ENCODE results near the gene DEPDC5.
"Not testable (repeated sequence)": the region's sequence is repeated elsewhere in the genome, so short reads cannot be mapped to it uniquely, and the experiment has no call there.

GRCh38 chr22:31758860-31759259, 5.0 kb downstream of the DEPDC5 start:
- not testable (repeated sequence) for TF ChIP-seq POLR2AphosphoS5 (IDR thresholded peaks at IDR 0.05; ENCODE audit: low read depth); CTCF (IDR thresholded peaks at IDR 0.05; ENCODE audit: insufficient read depth, low read length); GABPA (IDR thresholded peaks at IDR 0.05; ENCODE audit: low read depth)
- TF ChIP-seq, protein P1, sequence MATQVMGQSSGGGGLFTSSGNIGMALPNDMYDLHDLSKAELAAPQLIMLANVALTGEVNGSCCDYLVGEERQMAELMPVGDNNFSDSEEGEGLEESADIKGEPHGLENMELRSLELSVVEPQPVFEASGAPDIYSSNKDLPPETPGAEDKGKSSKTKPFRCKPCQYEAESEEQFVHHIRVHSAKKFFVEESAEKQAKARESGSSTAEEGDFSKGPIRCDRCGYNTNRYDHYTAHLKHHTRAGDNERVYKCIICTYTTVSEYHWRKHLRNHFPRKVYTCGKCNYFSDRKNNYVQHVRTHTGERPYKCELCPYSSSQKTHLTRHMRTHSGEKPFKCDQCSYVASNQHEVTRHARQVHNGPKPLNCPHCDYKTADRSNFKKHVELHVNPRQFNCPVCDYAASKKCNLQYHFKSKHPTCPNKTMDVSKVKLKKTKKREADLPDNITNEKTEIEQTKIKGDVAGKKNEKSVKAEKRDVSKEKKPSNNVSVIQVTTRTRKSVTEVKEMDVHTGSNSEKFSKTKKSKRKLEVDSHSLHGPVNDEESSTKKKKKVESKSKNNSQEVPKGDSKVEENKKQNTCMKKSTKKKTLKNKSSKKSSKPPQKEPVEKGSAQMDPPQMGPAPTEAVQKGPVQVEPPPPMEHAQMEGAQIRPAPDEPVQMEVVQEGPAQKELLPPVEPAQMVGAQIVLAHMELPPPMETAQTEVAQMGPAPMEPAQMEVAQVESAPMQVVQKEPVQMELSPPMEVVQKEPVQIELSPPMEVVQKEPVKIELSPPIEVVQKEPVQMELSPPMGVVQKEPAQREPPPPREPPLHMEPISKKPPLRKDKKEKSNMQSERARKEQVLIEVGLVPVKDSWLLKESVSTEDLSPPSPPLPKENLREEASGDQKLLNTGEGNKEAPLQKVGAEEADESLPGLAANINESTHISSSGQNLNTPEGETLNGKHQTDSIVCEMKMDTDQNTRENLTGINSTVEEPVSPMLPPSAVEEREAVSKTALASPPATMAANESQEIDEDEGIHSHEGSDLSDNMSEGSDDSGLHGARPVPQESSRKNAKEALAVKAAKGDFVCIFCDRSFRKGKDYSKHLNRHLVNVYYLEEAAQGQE (IDR thresholded peaks at IDR 0.05; ENCODE audit: insufficient replicate concordance, low read depth), result not testable (repeated sequence)
